ENCODE data around the gene DDX6. TPM values are rescaled to one million over a fixed set of nuclear protein-coding genes. Genes with fewer than 3 reads are reported as not detected.
"Not testable (repeated sequence)": the region's sequence is repeated elsewhere in the genome, so short reads cannot be mapped to it uniquely, and the experiment has no call there.

Gene DDX6
- polyA plus RNA-seq, 1 donor from 2014 or later: 76.1 TPM

- no peaks in the 10 kb centered on the region for H3K9me3 ChIP-seq (ENCODE audit: low read length)
- no peak overlapping the region for H3K4me3 ChIP-seq (ENCODE audit: low read length)
- no peak overlapping the region for H3K4me2 ChIP-seq (ENCODE audit: low read length)
- no peaks in the 10 kb centered on the region for H3K9me2 ChIP-seq (ENCODE audit: insufficient read depth, low read length)
- H3F3A ChIP-seq (ENCODE audit: insufficient read depth, low read length, poor library complexity, severe bottlenecking): no peaks in the 10 kb centered on the region
- H3K9ac ChIP-seq (ENCODE audit: low read length): no peak overlapping the region
- H3K27ac ChIP-seq (ENCODE audit: low read length): no peak overlapping the region
- peaks cover 30% of the 10 kb centered on the region for H4K20me1 ChIP-seq (ENCODE audit: insufficient read depth)
- no peaks in the 10 kb centered on the region for H3K27me3 ChIP-seq (ENCODE audit: insufficient read depth, low read depth, low read length)
- TF ChIP-seq TAF1 (IDR thresholded peaks at IDR 0.05; ENCODE audit: low read depth): no peak
- no peak for TF ChIP-seq RAD21 (conservative IDR thresholded peaks at IDR 0.05)
- no peak for TF ChIP-seq CTCF (IDR thresholded peaks at IDR 0.05; ENCODE audit: poor library complexity, severe bottlenecking)
- TF ChIP-seq SMC3 (conservative IDR thresholded peaks at IDR 0.05; ENCODE audit: poor library complexity): no peak
- no peak for TF ChIP-seq MXI1 (conservative IDR thresholded peaks at IDR 0.05; ENCODE audit: poor library complexity, severe bottlenecking)
- TF ChIP-seq REST (IDR thresholded peaks at IDR 0.05; ENCODE audit: borderline replicate concordance): no peak
- TF ChIP-seq EZH2 (IDR thresholded peaks at IDR 0.05; ENCODE audit: borderline replicate concordance, insufficient read depth, low read length, poor library complexity, severe bottlenecking): no peak
- TF ChIP-seq EP300 (conservative IDR thresholded peaks at IDR 0.05; ENCODE audit: poor library complexity, severe bottlenecking): no peak
- TF ChIP-seq POLR2AphosphoS5 (IDR thresholded peaks at IDR 0.05): no peak
- H3K36me3 ChIP-seq (ENCODE audit: insufficient read depth, low read length): no peaks in the 10 kb centered on the region
- H2AFZ ChIP-seq (ENCODE audit: low read depth, low read length): no peak overlapping the region
- peaks cover 37% of the 10 kb centered on the region for H3K79me2 ChIP-seq (replicated peaks; ENCODE audit: insufficient read depth, low read length)
These were observed 24.9 kb downstream of the DDX6 start for GRCh38 chr11:118766035-118766434.

- not testable (repeated sequence) for H3F3A ChIP-seq (ENCODE audit: insufficient read depth, low read length, poor library complexity, severe bottlenecking); H2AFZ ChIP-seq (ENCODE audit: low read depth, low read length); H3K36me3 ChIP-seq (ENCODE audit: insufficient read depth, low read length); H3K9me3 ChIP-seq (ENCODE audit: low read length); H3K9me2 ChIP-seq (ENCODE audit: insufficient read depth, low read length); H3K27me3 ChIP-seq (ENCODE audit: insufficient read depth, low read depth, low read length); H3K4me2 ChIP-seq (ENCODE audit: low read length); H3K4me3 ChIP-seq (ENCODE audit: low read length); H3K9ac ChIP-seq (ENCODE audit: low read length); H3K27ac ChIP-seq (ENCODE audit: low read length)
- Histone ChIP-seq H3K79me2 (replicated peaks; ENCODE audit: insufficient read depth, low read length) (peaks cover 30% of the 10 kb centered on the region), H4K20me1 (ENCODE audit: insufficient read depth) (peaks cover 27% of the 10 kb centered on the region)
These were observed 25.8 kb downstream of the DDX6 start for GRCh38 chr11:118765095-118765691.

GRCh38 chr11:118763041-118763440, 27.9 kb downstream of the DDX6 start:
- H3K27ac ChIP-seq (ENCODE audit: low read length): no peak overlapping the region
- H3K9ac ChIP-seq (ENCODE audit: low read length): no peak overlapping the region
- peaks cover 13% of the 10 kb centered on the region for H3K79me2 ChIP-seq (replicated peaks; ENCODE audit: insufficient read depth, low read length)
- H3K9me3 ChIP-seq (ENCODE audit: low read length): no peaks in the 10 kb centered on the region
- H3K27me3 ChIP-seq (ENCODE audit: insufficient read depth, low read depth, low read length): no peaks in the 10 kb centered on the region
- H3F3A ChIP-seq (ENCODE audit: insufficient read depth, low read length, poor library complexity, severe bottlenecking): no peaks in the 10 kb centered on the region
- TF ChIP-seq POLR2AphosphoS5 (IDR thresholded peaks at IDR 0.05) (no peak), CTCF (IDR thresholded peaks at IDR 0.05; ENCODE audit: poor library complexity, severe bottlenecking) (no peak), EZH2 (IDR thresholded peaks at IDR 0.05; ENCODE audit: borderline replicate concordance, insufficient read depth, low read length, poor library complexity, severe bottlenecking) (no peak), RAD21 (conservative IDR thresholded peaks at IDR 0.05) (no peak), SMC3 (conservative IDR thresholded peaks at IDR 0.05; ENCODE audit: poor library complexity) (no peak), EP300 (conservative IDR thresholded peaks at IDR 0.05; ENCODE audit: poor library complexity, severe bottlenecking) (no peak), TAF1 (IDR thresholded peaks at IDR 0.05; ENCODE audit: low read depth) (no peak)
- H4K20me1 ChIP-seq (ENCODE audit: insufficient read depth): peaks cover 12% of the 10 kb centered on the region
- H3K4me2 ChIP-seq (ENCODE audit: low read length): no peak overlapping the region
- H3K9me2 ChIP-seq (ENCODE audit: insufficient read depth, low read length): no peaks in the 10 kb centered on the region
- peaks cover 13% of the 10 kb centered on the region for H3K36me3 ChIP-seq (ENCODE audit: insufficient read depth, low read length)
- H3K4me3 ChIP-seq (ENCODE audit: low read length): no peak overlapping the region
- H2AFZ ChIP-seq (ENCODE audit: low read depth, low read length): no peak overlapping the region

GRCh38 chr11:118761981-118762380, 29.0 kb downstream of the DDX6 start:
- not testable (repeated sequence) for H3K9me2 ChIP-seq (ENCODE audit: insufficient read depth, low read length); H3K79me2 ChIP-seq (replicated peaks; ENCODE audit: insufficient read depth, low read length); H3K4me2 ChIP-seq (ENCODE audit: low read length); H3K4me3 ChIP-seq (ENCODE audit: low read length); H3F3A ChIP-seq (ENCODE audit: insufficient read depth, low read length, poor library complexity, severe bottlenecking); H4K20me1 ChIP-seq (ENCODE audit: insufficient read depth); H3K9me3 ChIP-seq (ENCODE audit: low read length); H2AFZ ChIP-seq (ENCODE audit: low read depth, low read length); H3K27ac ChIP-seq (ENCODE audit: low read length); H3K27me3 ChIP-seq (ENCODE audit: insufficient read depth, low read depth, low read length); H3K9ac ChIP-seq (ENCODE audit: low read length)
- peaks cover 18% of the 10 kb centered on the region for H3K36me3 ChIP-seq (ENCODE audit: insufficient read depth, low read length)

Data from neural cell (in vitro differentiated cells).